Tongue (tissue), 2 donors: Measurements from ENCODE around the gene TDRD3. TPM values are rescaled to one million over a fixed set of nuclear protein-coding genes. Genes with fewer than 3 reads are reported as not detected.

Experiments
- DNase-seq: peaks from one replicate; pipeline ENCODE4 v3.0.0-alpha.2; 2015
- total RNA-seq: library from RNA; depleted of rRNA; stranded (reverse); fragments of >200 nt; gene quantifications from one replicate; pipeline ENCODE4 v1.2.3, GENCODE V29; 2014

The TDRD3 gene
- total RNA-seq, 1 donor from 2014 or later, result 59.9 TPM

DNA sequence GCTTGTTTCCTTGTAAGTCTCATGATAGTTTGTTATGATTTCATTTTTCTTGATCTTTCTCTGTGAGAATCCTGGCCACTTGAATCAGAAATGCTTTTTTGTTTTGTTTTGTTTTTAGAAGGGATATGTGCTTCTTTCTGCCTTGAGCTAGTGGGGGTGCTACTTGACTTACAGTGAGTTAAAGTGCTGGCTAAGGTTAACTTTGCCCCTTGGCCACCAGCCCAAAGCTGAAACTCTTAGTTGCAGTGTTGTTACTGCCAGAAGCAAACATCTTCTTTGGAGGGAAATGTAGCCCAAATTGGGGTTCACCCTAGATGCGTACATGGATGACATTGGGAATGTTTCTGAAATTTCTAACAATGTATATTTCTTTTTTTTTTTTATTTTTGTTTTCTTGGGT, 57.4 kb downstream of the TDRD3 start:
- DNase-seq, result no peak

DNA sequence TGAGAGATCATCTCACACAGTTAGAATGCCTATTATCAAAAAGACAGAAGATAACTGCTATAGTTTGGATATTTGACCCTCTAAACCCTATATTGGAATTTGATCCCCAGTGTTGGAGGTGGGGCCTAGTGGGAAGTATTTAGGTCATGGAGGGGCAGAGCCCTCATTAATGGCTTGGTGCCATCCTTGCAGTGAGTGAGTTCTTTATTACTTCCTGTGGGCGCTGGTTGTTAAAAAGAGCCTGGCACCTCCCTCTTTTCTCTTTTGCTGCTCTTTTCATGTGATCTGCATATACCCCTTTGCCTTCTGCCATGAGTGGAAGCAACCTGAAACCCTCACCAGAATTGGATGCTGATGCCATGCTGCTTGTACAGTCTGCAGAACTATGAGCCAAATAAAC, 66.8 kb downstream of the TDRD3 start:
- DNase-seq, result no peak

DNA sequence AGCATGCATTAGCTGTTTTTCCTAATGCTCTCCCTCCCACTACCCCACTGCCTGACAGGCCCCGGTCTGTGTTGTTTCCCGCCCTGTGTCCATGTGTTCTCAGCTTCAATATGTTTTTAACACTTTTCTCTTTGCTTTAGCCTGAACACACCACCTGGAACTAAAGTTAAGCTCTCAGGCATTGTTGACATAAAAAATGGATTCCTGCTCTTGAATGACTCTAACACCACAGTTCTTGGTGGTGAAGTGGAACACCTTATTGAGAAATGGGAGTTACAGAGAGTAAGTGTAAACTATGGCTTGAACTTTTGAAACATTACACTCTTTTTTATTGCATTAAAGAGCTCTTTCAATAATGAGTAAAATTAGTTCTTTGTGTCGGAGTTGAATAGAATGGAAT, 70.1 kb downstream of the TDRD3 start:
- DNase-seq, result no peak

DNA sequence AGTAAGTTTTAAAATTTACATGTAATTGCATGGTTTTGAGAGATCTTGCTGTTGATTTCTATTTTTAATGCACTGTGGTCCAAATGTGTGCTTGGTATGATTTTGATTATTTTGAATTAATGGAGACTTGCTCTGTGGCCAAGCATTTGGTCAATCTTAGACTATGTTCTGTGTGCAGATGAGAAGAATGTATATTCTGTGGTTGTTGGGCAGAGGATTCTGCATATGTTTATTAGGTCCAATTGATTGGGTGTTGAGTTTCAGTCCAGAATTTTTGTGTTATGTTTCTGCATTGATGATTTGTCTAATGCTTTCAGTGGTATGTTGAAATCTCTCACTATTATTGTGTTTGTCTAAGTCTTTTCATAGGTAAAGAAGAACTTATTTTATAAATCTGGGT, 82.3 kb downstream of the TDRD3 start:
- DNase-seq, result no peak

DNA sequence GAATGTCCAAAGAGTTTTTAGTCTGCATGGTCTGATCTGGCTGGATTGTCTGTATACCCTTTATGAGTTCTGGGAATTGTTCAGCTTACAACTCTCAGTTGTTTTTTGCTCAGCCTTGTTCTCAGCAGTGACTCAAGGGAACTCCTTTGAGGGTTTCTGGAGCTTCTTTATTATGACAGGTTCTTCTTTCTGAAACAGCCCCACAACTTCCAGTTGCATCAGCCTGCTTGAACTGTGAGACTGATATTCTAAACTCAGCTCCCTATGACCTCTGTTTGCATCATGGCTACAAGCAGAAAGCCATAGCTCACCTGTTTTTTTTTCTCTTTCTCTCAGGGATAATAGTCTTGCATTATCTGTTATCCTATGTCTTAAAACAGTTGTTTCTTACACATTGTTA, 85.0 kb downstream of the TDRD3 start:
- DNase-seq, result no peak

DNA sequence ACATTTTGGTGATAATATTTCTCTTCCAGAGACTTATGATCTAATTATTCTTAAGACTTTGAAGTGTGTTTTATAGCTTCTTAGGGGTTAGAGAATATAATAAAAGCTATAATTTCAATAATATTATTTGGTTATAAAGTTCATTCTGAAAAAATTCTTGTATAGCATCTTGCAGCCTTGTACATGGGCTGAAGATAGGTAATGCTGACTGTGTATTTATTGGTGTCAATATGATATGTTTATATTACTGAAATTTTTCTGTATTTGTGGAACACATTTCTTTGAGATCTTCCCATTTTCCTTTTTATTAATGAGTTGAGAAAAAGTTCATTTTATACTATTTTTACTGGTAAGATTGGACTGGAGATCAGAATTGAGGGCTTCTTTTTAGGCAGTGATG, 87.8 kb downstream of the TDRD3 start:
- DNase-seq, result no peak

DNA sequence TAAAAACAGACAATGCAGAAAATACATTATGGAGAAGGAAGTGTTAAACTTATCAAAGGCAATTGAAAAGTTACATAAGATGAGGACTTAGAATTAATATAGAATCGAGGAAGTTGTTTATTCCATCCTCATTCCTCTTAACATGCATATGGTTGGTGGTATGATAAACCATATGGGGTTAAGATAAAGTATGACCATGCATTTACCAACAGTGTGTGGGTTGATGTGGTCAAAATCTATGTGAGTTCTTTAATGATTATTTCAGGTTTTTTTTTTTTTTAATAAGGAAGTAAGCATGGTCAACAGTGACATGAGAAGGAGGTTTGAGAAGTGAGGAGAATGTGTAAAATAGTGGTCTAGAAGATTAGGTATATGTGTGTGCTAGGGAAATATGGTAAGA, 94.5 kb downstream of the TDRD3 start:
- no peak for DNase-seq

DNA sequence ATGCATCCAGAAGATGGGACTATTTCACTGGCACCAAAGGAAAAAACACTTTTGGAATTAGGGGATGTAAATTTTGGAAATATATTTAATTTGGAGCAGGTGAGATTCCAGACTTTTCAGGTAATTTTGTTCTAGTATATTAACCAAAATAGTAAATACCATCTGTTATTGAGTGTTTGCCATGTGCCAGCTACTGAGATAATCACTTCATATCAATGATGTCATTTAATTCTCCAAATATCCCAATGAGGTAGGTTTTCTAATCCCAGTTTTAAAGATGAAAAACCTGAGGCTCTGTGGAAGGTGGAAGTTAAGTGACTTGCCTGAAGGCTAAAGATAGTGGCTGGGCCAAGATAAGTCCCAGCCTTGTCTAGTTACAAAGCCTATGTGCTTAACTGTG, 95.2 kb downstream of the TDRD3 start:
- no peak for DNase-seq

DNA sequence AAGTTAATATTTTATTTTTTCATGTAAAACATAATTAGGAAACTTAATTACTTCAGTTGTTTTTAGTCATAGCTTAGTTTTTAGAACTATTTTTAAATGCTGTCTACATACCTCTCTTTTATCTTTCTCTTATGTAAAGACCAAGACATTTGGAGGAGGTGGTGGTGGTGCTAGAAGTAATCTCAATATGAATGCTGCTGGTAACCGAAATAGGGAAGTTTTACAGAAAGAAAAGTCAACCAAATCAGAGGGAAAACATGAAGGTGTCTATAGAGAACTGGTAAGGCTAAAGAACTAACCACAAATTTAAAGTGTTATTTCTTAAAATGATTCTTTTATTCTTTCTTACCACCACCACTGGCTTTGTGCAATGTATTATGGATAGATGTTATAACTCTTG, 97.3 kb downstream of the TDRD3 start:
- no peak for DNase-seq

DNA sequence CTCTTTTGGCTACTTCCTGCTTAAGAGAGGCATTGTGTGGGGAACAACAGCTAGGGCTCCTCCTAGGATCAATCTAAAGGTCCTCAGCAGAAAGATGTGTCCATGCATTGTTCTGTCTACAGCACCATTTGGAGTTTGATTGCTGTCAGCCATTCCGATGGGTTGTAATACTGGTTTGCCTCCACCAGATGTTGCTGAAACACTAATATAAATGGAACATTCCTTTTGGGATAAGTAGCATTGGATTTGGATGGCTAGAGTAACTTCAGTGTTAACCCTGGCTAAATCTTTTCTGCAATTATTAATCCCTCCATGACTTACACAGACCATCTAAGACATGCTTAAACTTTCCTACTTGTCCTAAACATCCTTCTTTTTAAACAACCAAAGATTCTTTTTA, 104.2 kb downstream of the TDRD3 start:
- no peak for DNase-seq

DNA sequence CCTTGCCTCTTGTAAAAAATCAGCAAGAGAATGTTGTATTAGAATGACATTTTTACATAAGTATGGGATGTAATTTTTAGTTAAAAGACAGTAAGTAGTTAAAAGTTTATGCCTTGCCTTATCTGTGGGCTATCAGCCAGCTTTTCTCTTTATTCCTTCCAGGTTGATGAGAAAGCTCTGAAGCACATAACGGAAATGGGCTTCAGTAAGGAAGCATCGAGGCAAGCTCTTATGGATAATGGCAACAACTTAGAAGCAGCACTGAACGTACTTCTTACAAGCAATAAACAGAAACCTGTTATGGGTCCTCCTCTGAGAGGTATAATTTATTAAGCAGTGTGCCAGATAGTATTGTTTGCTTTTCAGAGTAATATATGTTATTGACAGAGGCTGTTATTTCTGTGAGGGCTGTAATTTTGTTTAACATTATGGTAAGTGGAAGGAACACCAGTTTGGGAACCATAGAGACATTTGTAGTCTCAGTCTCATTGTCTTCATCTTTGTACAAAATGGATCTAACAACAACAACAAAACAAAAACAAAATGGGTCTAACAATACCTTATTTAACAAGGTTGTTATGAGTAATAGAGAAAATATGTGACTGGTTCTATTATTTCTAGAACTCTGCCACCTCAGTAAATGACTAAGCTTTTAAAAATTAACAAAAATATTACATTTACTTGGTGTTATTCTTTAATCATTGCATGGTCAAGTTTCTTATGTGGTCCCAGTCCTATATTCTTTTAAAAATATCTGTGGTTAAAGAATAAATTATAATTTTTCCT, 112.8 kb downstream of the TDRD3 start:
- no peak for DNase-seq

DNA sequence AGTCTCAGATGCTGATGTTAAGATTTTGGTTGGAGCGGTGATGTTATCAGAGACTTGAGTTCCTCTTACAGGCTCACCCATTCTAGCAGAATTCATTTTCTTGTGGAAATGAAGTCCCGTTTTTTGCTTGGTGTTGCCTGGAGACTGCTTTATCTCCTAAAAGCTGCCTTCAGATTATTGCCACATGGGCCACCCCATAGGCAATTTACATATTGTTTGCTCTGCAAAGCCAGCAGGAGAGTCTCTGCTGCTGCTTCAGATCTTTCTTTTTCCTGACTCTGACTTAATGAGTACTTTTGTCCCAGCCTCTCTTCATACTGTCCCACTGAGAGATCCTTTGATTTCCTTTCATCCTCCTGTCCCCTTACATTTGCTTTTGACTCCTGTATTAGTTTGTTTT, 114.6 kb downstream of the TDRD3 start:
- DNase-seq, result no peak

DNA sequence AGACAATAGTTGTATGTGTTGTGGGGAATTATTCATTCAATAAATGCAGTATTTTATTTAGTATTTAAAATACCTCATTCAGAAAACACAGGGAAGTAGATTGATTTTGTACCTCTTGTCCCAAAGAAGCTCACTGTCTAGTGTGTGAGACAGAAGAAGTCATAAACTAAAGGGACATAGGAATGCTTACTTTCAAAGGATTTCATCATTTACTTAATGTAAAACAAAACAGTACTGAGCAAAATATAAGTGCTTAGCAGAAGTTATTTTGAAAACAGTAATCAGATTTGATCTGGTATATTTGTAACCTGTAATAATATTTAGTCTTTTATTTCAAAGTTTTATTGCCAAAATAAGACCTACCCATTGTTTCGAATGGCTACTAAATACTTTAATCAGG, 117.9 kb downstream of the TDRD3 start:
- no peak for DNase-seq

DNA sequence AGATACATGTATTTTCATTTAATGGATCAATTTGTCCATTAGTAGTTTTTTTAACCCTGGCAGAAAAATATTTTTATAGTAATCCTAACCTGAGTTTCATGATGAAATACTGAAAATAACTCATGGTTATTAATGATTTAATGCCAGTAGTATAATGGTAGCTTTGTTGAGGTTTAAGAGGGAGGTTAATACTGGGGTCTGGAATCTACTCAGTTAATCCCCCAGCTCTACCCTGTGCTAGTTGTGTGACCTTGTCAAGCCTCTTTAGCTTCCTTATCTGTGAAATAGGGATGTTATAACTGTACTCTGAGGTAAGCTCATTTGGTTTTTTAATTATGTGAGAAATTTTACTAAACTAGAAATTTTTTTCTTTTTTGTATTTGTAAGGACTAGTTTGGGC, 122.5 kb downstream of the TDRD3 start:
- DNase-seq, result no peak

DNA sequence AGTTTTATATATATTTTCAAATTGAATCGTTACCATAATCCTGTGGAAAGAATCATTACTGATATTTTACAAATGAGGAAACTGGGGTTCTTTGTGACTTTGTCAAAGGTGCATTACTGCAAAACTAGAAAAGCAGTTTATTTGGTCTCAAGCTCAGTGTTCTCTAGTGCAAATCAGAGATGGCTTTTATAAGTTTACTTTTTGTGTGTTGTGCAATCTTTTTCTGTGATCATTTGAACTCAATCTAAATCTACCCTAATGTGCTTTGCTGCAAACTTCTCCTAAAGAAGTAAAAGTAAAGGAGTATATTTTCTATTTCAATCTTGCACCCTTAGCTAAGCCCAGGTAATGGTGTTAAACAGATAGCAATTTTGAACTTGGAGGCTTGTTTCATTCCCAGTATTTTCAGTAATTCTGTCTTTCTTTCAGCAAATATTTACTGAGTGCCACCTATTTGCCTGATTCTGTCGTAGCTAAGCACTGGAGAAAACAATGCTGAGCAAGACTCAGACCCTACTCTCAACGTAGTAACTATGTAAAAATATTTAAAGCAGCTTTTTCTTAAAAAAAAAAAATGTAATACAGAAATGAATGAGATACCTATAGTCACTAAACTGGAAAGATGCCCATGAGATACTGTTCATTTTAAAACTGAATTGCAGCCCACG, 124.0 kb downstream of the TDRD3 start:
- no peak for DNase-seq

DNA sequence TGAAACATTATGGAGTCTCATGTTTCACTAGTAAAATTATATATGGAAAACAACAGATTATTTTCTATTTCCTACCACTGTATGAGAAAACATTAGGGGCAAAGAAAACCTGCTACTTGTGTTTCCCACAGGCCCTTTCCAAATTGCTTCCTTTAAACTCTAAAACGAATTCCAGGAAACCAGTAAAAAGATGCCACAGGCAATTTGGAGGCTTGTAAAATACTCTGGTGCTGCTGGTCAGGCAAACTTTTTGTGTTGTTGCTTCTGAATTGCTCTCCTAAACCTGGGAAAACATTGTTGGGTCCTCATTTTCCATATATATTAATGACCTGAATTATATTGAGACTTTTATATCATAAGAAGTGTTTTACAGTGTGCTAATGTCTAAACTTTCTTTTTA, 141.5 kb downstream of the TDRD3 start:
- no peak for DNase-seq

DNA sequence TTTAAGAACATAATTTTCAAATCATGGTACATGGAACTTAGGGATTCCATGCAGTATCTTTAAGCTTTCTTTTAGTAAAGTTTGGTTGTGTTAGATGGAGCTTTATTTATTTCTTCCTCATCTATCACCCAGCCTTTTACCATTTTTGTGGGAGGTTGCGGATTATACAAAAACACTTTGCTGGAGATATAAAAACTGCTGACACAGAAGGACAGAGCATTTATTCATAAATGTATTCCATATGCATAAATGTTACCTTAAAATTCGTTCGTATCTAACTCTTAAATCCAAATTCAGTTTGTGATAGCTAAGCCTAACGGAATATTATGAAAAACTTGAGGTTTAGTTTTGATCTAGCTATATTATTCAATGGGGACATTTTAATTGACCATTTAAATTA, 143.3 kb downstream of the TDRD3 start:
- no peak for DNase-seq

DNA sequence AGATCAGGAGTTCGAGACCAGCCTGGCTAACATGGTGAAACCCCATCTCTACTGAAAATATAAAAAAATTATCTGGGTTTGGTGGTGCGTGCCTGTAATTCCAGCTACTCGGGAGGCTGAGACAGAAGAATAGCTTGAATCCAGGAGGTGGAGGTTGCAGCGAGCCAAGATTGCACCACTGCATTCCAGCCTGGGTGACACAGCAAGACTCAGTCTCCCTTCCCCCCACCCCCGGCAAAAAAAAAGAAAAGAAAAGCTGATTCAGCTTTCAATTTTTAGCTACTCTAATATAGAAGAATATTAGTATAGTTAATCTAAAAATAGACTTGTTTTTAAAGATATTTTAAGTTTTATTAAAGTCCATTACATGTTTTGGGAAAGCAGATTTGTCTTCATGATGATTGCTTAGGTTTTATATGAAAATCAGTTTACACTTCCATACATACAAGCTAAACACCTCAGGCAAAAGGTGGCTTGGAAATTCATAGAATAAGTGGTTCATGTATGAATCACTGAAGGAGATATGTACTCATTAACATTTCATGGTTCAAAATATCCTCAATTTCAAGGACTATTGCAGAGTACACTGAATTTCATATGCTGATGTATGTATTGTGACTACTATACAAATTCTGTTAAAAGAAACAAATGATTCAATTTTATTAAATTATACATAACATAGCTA, 165.2 kb downstream of the TDRD3 start:
- no peak for DNase-seq

DNA sequence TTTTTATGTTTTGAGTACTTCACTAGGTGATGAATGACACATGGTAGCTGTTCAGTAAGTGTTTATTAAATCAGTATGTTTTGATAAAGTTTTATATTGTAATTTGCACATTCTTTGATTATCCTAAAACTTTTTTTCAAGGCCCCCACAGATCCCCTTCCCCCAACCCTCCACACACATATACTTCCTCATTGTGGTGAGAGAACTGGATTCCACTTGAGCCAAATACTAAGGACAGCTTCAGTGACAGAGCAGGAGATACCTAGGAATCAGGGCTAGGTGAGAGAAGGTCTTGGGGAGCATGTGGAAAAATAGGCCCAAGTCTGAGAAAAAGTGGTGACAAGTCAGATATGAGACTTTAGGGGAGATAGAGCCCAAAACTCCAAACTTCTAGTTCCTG, 174.6 kb downstream of the TDRD3 start:
- DNase-seq, result no peak

DNA sequence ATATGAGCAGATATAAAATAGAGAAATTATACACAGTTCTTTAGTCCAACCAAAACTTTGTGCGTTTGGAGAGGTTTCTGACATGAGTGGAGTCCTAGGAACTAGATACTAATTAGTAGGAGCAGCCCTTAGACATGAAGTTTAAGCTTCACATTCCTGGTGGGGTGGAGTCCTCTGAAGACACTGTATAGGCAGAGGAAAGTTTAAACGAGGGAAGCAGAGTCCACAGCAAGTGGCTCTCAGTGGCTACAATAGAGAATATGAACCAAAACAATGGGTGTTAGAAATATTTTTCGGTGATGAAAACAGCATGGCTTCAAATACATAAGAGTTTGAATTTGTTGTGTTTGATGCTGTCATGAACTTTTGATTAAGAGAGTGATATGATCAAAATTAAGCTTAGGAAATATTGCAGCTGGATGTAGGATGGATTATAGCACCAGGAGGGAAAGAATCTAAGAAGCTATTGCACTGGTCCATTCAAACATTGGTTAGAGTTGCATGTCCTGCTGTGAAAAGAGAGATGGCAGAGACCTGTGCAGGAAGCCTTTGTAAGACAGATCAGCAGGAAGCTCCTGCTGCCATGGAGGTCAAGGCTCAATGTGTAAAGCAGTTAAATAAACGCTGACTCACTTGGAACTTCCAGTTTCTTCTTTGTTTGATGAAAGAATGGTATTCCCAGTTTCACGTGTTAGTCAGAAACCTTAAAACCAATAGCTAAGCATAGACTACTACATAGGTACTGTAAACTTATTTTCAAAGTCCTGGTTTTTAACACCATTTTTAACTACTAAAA, 175.2 kb downstream of the TDRD3 start:
- no peak for DNase-seq

DNA sequence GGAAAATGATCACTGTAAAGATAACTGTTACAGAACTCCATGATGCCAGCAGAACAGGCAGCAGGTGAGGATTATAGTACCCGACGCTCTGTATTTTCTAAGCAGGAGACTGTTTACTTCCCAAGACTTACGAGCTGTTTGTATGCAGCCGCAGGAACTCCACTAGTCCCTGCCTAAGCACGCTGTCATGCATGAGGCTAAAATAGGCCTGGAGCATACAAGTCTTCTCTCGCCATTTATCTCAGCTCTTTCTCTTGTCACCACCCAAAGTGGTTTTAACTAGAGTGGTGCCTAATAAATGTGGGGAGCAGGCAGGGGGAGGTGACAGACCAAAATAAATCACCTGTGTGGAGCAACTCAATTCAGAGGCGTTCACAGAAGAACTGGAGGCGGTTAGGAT, 175.8 kb downstream of the TDRD3 start:
- no peak for DNase-seq

DNA sequence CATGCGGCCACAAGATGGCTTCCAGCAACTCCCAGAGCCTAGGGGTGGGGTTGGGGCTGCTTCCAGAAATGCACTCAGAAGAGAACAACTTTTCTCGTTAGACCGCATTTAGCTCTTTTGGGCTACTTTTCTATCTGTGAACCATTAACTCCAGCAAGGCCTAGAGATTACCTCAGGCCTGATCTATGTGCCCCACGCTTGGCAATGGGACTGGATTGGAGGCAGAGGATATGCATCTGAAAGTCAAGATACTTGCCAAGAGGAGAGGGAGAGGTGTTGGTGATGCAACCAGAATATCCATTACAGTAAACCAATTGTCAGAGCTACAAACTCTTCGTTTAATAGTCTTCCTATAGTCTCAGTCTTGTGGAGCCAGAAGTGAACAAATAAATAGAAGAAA, 177.7 kb downstream of the TDRD3 start:
- no peak for DNase-seq

DNA sequence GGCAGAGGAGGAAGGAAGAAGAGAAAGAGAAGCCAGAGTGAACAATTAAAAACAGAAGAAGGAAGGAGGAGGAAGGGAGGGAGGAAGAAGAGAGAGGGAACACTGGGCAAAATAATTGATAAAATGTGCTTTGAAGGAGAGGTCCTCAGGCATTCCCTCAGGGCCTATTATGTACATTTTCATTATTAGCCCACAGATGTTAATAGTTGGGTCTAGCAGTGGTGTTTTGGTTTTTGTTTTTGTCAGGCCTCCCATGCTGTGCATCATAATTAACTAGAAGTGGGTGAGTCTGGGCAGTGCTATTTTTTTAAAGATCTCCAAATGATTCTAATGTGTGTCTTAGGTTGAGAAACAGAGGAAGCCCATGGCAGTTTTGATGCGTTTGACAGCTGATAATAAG, 178.1 kb downstream of the TDRD3 start:
- DNase-seq, result no peak
